HG03039 (cell line): ENCODE measurements around the gene MTOR.
"Not testable (repeated sequence)": the region's sequence is repeated elsewhere in the genome, so short reads cannot be mapped to it uniquely, and the experiment has no call there.

Source experiments
- ATAC-seq: cut with Tn5 transposase; IDR thresholded peaks from one replicate; pipeline ENCODE4 v1.9.1; 2021; ENCODE audit warnings: mild to moderate bottlenecking, moderate library complexity; ENCODE audit not compliant: unreplicated experiment

The MTOR gene

GRCh38 chr1:11187000-11187399, 75.4 kb downstream of the MTOR start:
- ATAC-seq: no peak

- ATAC-seq: no peak
Measured at GRCh38 chr1:11184973-11185372, 77.4 kb downstream of the MTOR start.

GRCh38 chr1:11182884-11183283, 79.5 kb downstream of the MTOR start:
- no peak for ATAC-seq

- no peak for ATAC-seq
Measured at GRCh38 chr1:11180342-11180744, 82.0 kb downstream of the MTOR start.

GRCh38 chr1:11179749-11180148, 82.6 kb downstream of the MTOR start:
- ATAC-seq: not testable (repeated sequence)

- ATAC-seq: no peak
Measured at GRCh38 chr1:11179125-11179524, 83.2 kb downstream of the MTOR start.

- ATAC-seq: no peak
Measured at GRCh38 chr1:11178021-11179015, 84.0 kb downstream of the MTOR start.

GRCh38 chr1:11176081-11176706, 86.2 kb downstream of the MTOR start:
- ATAC-seq: no peak

GRCh38 chr1:11175461-11175860, 86.9 kb downstream of the MTOR start:
- ATAC-seq: no peak

- no peak for ATAC-seq
Measured at GRCh38 chr1:11174261-11174942, 87.9 kb downstream of the MTOR start.

GRCh38 chr1:11170102-11170501, 92.2 kb downstream of the MTOR start:
- ATAC-seq: no peak

- ATAC-seq: no peak
Measured at GRCh38 chr1:11169202-11169601, 93.1 kb downstream of the MTOR start.

- ATAC-seq: no peak
Measured at GRCh38 chr1:11168731-11169130, 93.6 kb downstream of the MTOR start.

- ATAC-seq: not testable (repeated sequence)
Measured at GRCh38 chr1:11166744-11167143, 95.6 kb downstream of the MTOR start.

- not testable (repeated sequence) for ATAC-seq
Measured at GRCh38 chr1:11162752-11163151, 99.6 kb downstream of the MTOR start.

GRCh38 chr1:11158720-11159321, 103.5 kb downstream of the MTOR start:
- no peak for ATAC-seq

- ATAC-seq: no peak
Measured at GRCh38 chr1:11158291-11158690, 104.1 kb downstream of the MTOR start.

GRCh38 chr1:11157867-11158266, 104.5 kb downstream of the MTOR start:
- no peak for ATAC-seq

- ATAC-seq: no peak
Measured at GRCh38 chr1:11157394-11157793, 105.0 kb downstream of the MTOR start.

- ATAC-seq: no peak
Measured at GRCh38 chr1:11156963-11157362, 105.4 kb downstream of the MTOR start.

- ATAC-seq: no peak
Measured at GRCh38 chr1:11156441-11156840, 105.9 kb downstream of the MTOR start.
